Gastroesophageal sphincter (tissue), 3 donors: ENCODE data around the gene TBKBP1.

ENCODE experiments used
- CTCF ChIP-seq, 4 experiments: fragments of 200-600 bp in 2 of 4; fragments of 450-650 bp in 2 of 4; sonication (generic) in 1 of 4; IDR thresholded peaks; one replicate each; pipeline ENCODE4 v1.5.1; 2017 to 2019; ENCODE audit warnings: antibody characterized with exemption in 4 of 4, mild to moderate bottlenecking in 2 of 4, moderate library complexity in 2 of 4
- EP300 ChIP-seq: sonication (generic); formaldehyde crosslinking; IDR thresholded peaks from one replicate; pipeline ENCODE4 v1.6.1; 2017; ENCODE audit warnings: antibody characterized with exemption, mild to moderate bottlenecking
- POLR2A ChIP-seq, 2 donors: fragments of 450-650 bp; IDR thresholded peaks; one replicate each; pipeline ENCODE4 v1.6.1; 2017; ENCODE audit warnings: antibody characterized with exemption in 2 of 2, mild to moderate bottlenecking in 2 of 2, moderate library complexity in 1 of 2

- TF ChIP-seq CTCF (IDR thresholded peaks at IDR 0.05) (peak in 1 of 4 experiments; percentile 41), POLR2A (IDR thresholded peaks at IDR 0.05) (no peak), EP300 (no peak)
Measured at GRCh38 chr17:47717261-47717697, 23.3 kb downstream of the TBKBP1 start.
